HCT116 (cell line): ENCODE data around the gene POR.

ENCODE experiments used
- CTCF ChIP-seq, 3 experiments: fragments of 200-600 bp in 1 of 3; sonication (generic) in 1 of 3; IDR thresholded peaks in 2 of 3; conservative IDR thresholded peaks in 1 of 3; 2 replicates each; pipeline ENCODE4 v1.5.1; 2012 to 2017; ENCODE audit warnings: low read depth in 2 of 3, low read length in 2 of 3, antibody characterized with exemption in 1 of 3, borderline replicate concordance in 1 of 3, control low read depth in 1 of 3, mild to moderate bottlenecking in 1 of 3, mixed read lengths in 1 of 3, mixed run types in 1 of 3, moderate library complexity in 1 of 3; ENCODE audit not compliant: insufficient read depth in 1 of 3
- ELF1 ChIP-seq: IDR thresholded peaks from 2 replicates; pipeline ENCODE4 v1.6.1; 2012; ENCODE audit warnings: low read depth, borderline replicate concordance
- YY1 ChIP-seq: IDR thresholded peaks from 2 replicates; pipeline ENCODE4 v1.6.1; 2011; ENCODE audit warnings: low read length, low read depth, moderate library complexity, mild to moderate bottlenecking; ENCODE audit not compliant: insufficient replicate concordance; ENCODE audit errors: extremely low read depth

- TF ChIP-seq CTCF (IDR thresholded peaks at IDR 0.05 in 2 of 3, conservative IDR thresholded peaks at IDR 0.05 in 1 of 3; ENCODE audit: borderline replicate concordance in 1 of 3, insufficient read depth in 1 of 3, low read depth in 2 of 3, low read length in 2 of 3), result no peak
- no peak for TF ChIP-seq YY1
- no peak for TF ChIP-seq ELF1
These were observed 51.4 kb downstream of the POR start for GRCh38 chr7:75966190-75966961.
